Brain microvascular endothelial cell (primary cell): ENCODE measurements around the gene PEX3.

Experiments
- DNase-seq: peaks from one replicate; pipeline ENCODE4 v3.0.0-alpha.2; 2020
- H3K27ac ChIP-seq: fragments of 250-450 bp; sonication (Bioruptor Pico); 2 replicates; pipeline ENCODE4 v1.5.1; 2020; ENCODE audit warnings: mild to moderate bottlenecking, moderate library complexity
- H3K27me3 ChIP-seq: fragments of 250-450 bp; sonication (Bioruptor Pico); replicated peaks from 2 replicates; pipeline ENCODE4 v1.5.1; 2020; ENCODE audit warnings: mild to moderate bottlenecking
- H3K36me3 ChIP-seq: fragments of 250-450 bp; sonication (Bioruptor Pico); replicated peaks from 2 replicates; pipeline ENCODE4 v1.5.1; 2020; ENCODE audit warnings: mild to moderate bottlenecking
- H3K4me3 ChIP-seq: 2 replicates; pipeline ENCODE4 v1.5.1; 2011; ENCODE audit warnings: low read depth, mild to moderate bottlenecking, control low read depth, low read length, moderate library complexity
- in situ Hi-C: cut with HindIII; loops from 2 replicates; pipeline ENCODE4 v1.10.0; 2017; ENCODE audit warnings: low sequenced_read_pairs, low pct_ligation_motif_present
- TF ChIP-seq, protein P1 (sequence below): IDR thresholded peaks from 2 replicates; pipeline ENCODE4 v1.5.1; 2011; ENCODE audit warnings: low read depth, mild to moderate bottlenecking, moderate library complexity, low read length, control low read depth, inconsistent platforms; ENCODE audit errors: missing control alignments

PEX3 gene

DNA sequence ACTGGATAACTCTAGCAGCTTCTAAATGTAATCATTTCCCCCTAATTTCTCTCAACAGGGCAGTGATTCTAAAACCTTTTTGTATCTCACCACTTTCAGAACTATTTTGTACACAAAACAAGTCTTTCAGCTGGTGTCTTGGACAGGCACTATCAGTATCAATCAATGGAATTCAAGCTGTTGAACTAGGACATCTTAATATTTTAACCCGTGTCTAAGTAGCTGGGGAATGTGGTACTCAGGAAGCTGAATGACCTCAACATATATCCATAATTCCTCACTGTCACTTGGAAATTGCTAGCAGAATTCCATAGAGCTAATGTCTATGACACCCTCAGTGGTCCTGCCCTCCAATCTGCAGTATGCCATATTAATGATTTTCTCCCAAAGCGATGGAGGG is 24.6 kb upstream of the PEX3 start:
- Histone ChIP-seq H3K27me3 (no peaks in the 10 kb centered on the region), H3K36me3 (no peaks in the 10 kb centered on the region), H3K4me3 (no peak overlapping the region), H3K27ac (no peak overlapping the region)
- TF ChIP-seq, protein P1, sequence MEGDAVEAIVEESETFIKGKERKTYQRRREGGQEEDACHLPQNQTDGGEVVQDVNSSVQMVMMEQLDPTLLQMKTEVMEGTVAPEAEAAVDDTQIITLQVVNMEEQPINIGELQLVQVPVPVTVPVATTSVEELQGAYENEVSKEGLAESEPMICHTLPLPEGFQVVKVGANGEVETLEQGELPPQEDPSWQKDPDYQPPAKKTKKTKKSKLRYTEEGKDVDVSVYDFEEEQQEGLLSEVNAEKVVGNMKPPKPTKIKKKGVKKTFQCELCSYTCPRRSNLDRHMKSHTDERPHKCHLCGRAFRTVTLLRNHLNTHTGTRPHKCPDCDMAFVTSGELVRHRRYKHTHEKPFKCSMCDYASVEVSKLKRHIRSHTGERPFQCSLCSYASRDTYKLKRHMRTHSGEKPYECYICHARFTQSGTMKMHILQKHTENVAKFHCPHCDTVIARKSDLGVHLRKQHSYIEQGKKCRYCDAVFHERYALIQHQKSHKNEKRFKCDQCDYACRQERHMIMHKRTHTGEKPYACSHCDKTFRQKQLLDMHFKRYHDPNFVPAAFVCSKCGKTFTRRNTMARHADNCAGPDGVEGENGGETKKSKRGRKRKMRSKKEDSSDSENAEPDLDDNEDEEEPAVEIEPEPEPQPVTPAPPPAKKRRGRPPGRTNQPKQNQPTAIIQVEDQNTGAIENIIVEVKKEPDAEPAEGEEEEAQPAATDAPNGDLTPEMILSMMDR, result no peak
- no peak for DNase-seq
- in situ Hi-C loops, result loop anchor here (10.0 kb wide), 1 partner anchor 731 kb away; no protein-coding TSS in a partner anchor

DNA sequence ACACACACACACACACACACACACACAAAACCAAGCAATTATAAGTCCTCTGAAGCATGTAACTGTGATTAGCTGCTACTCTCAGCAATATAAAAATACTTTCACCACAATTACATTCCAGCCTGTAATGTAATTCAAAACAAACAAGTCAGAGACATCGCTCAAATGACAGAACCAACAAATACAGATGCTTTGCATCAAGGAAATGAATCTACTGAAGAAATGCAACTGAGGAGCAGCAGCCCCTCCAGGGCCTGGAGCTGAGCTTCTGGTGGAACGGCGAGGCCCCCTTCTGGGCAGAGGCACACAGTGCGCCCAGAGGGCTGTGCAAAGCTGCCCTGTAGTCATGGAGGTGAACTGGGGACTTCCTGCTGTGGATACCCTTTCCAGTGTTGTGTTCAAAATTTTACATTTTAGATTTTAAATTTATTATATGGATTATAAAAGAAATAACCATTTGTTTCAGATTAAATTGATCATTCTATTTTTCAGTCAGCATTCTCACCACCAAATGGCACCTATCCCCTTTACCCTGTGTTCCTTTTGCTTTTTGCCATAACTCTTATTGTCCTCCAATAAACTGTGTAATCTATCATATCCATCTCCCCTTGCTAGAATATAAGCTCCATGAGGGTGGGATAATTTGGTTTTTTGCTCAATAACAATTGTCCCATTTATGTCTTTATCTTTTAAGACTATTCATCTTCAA is 23.3 kb upstream of the PEX3 start:
- Histone ChIP-seq H3K27ac (no peak overlapping the region), H3K4me3 (no peak overlapping the region), H3K36me3 (no peaks in the 10 kb centered on the region), H3K27me3 (no peaks in the 10 kb centered on the region)
- TF ChIP-seq, protein P1, result peak; percentile 99
- peak; percentile 75 for DNase-seq
- in situ Hi-C loops, result loop anchor here (10.0 kb wide), 1 partner anchor 732 kb away; no protein-coding TSS in a partner anchor

DNA sequence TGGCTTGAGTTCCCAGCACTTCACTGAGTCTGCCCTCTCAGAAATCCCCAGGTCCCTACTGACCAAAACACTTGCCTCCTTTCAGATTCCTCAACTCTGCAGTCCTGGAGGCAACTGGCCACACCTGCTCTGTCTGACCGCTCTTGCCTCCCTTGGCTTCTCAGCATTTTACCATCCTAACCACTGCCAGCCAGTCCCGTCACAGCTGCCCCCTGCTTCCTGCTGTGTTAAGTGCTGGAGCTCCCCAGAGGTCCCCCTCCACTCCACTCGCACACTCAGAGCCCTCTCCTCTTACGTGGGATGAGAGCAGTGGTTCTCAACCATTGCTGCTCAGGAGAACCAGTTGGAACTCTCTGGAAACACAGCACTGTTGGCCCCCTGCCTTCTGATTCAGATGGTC is 20.6 kb upstream of the PEX3 start:
- Histone ChIP-seq H3K4me3 (no peak overlapping the region), H3K36me3 (peaks cover 2% of the 10 kb centered on the region), H3K27me3 (no peaks in the 10 kb centered on the region), H3K27ac (no peak overlapping the region)
- TF ChIP-seq, protein P1, result no peak
- in situ Hi-C loops, result loop anchor here (10.0 kb wide), 1 partner anchor 735 kb away; no protein-coding TSS in a partner anchor
- DNase-seq, result no peak

DNA sequence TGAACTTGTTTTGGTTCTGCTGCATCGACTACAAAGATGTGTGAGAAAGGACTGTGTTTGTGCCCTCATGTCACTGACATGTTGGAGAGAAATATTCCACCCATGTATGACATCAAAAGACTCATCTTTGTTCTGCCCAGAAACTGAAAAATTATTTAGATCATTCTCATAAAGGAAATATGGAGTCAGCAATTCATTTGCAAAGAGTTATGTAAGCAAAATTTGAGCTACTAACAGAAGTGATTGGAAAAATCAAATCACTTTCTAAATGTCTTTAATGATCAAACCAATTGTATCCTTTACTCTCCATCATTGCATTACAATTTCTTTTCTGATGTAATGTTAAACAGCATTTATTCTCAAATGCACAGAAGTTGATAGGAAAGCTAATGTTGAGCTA is 19.4 kb upstream of the PEX3 start:
- no peak overlapping the region for H3K27ac ChIP-seq
- peaks cover 2% of the 10 kb centered on the region for H3K36me3 ChIP-seq
- no peaks in the 10 kb centered on the region for H3K27me3 ChIP-seq
- H3K4me3 ChIP-seq, result no peak overlapping the region
- in situ Hi-C loops, result no loop called here
- TF ChIP-seq, protein P1, result no peak
- no peak for DNase-seq

DNA sequence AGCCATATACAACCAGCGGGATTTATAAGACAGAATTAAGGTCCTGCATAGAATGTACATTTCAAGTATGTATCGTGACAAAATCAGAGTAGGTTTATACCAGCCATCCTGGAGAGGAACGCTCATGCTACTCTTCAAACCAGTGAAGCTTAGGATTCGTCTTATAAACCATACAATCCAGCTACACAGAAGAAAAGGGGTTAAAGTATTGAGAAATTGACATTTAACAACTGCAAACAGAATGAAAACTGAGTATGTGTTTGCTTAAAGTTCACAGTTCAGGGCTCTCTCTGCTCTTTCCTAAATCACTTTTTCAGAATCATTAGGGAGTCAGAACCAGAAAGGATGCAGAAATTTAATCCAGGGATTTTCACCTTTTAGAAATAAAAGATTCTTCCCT is 18.0 kb upstream of the PEX3 start:
- no peaks in the 10 kb centered on the region for H3K27me3 ChIP-seq
- DNase-seq, result no peak
- TF ChIP-seq, protein P1, result no peak
- H3K27ac ChIP-seq, result no peak overlapping the region
- H3K36me3 ChIP-seq, result peaks cover 2% of the 10 kb centered on the region
- in situ Hi-C loops, result no loop called here
- no peak overlapping the region for H3K4me3 ChIP-seq

DNA sequence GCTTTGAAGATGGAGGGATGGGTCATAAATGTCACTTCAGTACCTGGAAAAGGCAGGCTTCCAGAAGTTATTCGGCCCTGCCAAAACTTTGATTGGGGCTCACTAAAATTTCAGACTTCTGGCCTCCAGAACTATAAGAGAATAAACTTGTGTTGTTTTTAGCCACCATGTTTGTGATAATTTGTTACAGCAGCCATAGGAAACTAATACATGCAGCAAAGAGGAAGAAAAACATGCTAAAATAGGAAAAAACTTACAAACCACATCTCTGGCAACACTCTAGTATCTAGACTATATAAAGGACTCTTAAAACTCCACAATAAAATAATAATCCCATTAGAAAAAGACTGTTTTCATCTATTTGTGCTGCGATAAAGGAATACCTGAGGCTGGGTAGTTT is 9.6 kb upstream of the PEX3 start:
- in situ Hi-C loops, result no loop called here
- Histone ChIP-seq H3K4me3 (no peak overlapping the region), H3K27ac (no peak overlapping the region), H3K27me3 (no peaks in the 10 kb centered on the region), H3K36me3 (no peaks in the 10 kb centered on the region)
- no peak for DNase-seq
- TF ChIP-seq, protein P1, result no peak
